NCI-H1417 treated with DMSO at 0.1 percent for 48 hours (cell line): ENCODE data around the gene ZNF362.
"Not testable (repeated sequence)": the region's sequence is repeated elsewhere in the genome, so short reads cannot be mapped to it uniquely, and the experiment has no call there.

Source experiments
- DNase-seq: peaks from one replicate; lab custom pipeline; 2025; lab: John Stamatoyannopoulos, UW

ZNF362 gene

DNA sequence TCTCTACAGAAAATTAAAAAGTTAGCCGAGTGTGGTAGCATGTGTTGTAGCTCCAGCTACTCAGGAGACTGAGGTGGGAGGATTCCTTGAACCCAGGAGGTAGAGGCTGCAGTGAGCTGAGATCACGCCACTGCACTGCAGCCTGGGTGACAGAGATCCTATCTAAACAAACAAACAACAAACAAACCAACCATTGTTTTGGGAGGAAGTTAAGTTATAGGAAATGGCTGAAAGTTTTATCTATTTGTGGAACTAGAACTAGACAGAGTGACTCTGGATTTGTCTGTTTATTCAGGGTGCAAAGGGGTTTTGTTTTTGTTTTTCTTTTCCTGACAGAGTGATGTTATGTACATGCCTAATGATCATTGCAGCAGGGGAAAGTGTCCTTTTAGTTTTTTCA, 31.0 kb downstream of the ZNF362 start:
- no peak for DNase-seq

GRCh38 chr1:33288976-33289857, 32.9 kb downstream of the ZNF362 start:
- DNase-seq = no peak

DNA sequence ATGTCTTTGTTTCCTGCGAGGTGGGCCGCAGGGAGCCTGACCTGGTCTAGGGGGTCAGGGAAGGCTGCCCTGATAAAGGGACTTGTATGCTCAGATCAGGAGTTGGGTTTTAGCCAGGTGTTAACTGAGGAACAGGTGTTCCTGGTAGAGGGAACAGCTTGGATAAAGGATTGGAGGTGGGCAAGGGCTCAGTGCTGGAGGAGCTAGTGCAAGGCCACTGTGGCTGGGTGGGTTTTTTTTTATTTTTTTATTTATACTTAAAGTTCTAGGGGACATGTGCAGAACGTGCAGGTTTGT, 33.5 kb downstream of the ZNF362 start:
- DNase-seq = no peak

DNA sequence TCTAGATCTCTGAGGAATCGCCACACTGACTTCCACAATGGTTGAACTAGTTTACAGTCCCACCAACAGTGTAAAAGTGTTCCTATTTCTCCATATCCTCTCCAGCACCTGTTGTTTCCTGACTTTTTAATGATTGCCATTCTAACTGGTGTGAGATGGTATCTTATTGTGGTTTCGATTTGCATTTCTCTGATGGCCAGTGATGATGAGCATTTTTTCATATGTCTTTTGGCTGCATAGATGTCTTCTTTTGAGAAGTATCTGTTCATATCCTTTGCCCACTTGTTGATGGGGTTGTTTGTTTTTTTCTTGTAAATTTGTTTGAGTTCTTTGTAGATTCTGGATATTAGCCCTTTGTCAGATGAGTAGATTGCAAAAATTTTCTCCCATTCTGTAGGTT, 34.3 kb downstream of the ZNF362 start:
- DNase-seq = not testable (repeated sequence)

GRCh38 chr1:33292726-33293340, 36.5 kb downstream of the ZNF362 start:
- DNase-seq = no peak

- no peak for DNase-seq
These were observed 38.0 kb downstream of the ZNF362 start for GRCh38 chr1:33294071-33295010.

- no peak for DNase-seq
These were observed 38.7 kb downstream of the ZNF362 start for GRCh38 chr1:33295023-33295422.

DNA sequence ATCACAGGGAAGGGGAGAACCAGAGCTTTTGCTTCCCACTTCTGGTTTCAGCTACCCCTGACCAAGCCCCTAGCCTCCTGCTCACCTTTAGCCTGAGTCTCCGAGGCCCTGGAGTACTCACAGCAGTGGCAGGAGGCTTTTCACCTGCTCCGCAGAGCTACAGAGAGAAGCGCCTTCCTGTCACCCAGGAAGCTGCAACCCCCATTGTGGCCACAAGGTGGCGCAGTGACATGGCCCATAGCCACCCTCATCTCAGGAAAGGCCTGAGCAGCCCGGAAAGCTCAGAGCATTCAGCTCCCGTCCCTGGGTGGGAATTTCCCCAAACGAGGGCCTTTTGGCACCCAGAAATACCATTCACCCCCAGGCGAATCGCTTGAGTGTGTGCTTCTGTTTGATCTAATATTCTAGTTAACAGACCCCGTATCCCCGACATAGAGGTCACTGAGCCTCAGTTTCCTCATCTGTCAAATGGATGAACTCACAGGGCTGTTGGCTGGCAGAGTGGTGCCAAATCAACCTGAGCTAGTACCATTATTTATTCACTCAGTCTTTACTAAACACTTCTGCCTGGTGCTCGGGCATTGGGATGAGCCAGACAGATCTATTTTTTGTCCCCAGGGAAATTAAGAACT, 39.3 kb downstream of the ZNF362 start:
- DNase-seq = no peak

GRCh38 chr1:33296082-33296458, 39.8 kb downstream of the ZNF362 start:
- DNase-seq = no peak

DNA sequence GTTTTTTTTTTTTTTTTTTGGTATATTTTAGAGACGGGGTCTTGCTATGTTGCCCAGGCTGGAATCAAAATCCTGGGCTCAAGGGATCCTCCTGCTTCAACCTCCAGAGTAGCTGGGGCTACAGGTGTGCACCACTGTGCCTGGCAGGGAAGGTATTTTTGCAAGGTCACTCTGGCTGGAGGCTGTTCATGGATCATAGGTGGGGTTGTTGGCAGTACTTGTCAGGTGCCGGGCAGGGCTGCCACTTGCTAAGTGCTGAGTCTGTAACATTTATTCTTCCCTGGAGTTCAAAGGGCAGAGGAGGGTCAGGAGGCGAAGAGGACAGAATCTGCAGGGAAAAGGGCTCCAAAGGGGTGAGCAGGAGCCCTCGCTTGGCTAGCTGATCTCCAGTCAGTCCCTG, 40.5 kb downstream of the ZNF362 start:
- DNase-seq = no peak

DNA sequence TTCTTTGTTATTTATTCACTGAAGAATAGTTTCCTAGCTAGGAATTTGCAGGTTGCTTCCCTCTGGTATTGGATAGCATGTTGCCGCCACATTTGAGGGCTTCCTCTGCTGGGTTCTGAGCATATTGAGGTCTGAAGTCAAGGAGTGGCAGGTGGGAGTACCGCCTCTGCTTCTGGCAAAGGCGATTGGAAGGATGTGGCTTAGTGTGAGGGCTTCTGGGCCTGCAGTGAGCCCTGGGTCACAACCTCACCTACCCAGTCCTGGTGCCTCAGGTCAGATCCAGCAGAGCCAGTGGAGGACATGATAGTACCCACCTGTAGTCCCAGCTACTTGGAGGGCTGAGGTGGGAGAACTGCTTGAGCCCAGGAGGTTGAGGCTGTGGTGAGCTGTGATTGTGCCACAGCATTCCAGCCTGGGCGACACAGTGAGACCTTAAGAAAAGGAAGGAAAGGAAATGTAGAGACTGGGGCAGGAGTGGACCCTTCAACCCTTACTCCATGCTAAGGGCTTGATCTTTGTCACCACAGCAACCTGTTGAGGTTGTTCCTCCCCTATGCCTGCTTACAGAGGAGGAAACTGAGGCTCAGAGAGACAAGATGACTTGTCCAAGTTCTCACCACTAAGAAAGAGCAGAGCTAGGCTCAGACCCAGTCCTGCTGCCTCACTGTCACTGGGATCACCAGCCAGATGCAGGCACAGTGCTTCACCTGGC, 41.8 kb downstream of the ZNF362 start:
- no peak for DNase-seq

DNA sequence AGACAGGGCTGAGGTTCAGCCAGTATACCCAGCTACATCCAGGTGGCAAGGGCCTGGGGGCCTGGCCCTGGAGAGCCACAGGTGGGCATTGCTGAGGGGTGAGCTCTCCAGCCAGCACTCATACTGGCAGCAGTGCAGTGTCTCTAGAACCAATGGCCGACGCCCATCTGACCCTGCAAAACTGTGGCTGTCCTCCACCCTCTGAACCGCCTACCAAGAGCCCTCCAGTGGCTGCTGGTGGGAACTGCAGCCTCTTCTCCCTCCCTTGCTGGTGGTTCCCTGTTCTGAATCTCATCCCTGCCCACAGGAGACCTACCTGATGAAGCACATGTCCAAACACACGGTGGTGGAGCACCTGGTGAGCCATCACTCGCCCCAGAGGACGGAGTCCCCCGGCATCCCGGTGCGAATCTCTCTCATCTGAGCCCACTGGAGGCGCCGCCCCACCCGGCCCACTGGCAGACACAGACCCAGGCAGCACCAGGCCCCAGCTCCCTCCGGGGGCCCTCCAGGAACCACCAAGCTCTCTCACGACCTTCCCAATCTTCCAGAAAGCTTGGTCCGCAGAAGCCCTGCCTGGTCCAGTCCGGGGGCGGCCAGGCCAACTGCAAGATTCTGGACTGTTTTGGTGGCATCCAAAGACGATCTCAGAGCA, 42.5 kb downstream of the ZNF362 start:
- no peak for DNase-seq

DNA sequence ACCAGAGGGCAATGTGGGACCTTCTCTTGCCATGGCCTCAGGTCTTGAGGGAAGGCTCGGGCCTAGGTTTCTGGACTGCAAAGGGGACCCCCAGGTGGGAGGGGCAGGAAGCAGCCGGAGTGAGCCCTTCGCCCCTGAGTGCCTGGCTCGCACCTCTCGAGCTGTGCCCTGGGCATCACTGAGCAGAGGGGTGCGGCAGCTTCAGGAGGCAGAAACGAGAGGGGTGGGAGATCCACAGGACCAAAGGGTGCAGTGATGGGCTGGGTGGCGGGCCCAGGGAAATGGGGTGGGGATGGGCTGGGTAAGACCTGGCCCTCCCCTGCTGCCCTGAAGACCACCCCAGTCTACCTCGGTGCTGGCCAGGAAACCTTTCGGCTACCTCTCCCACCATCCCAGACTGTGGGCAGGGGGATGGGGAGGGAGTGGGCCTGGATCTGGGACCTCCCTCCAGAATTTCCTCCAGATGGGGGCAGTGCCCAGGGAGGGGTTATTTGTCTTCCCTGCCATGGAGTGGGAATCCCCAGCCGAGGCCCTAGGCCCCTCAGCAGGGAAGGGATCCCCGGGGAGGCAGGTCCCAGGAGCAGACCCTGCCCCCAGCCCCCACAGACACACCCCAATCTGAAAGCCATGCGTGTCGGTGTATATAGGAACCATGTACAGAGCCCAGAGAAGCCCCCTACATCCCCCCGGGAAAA, 43.3 kb downstream of the ZNF362 start:
- no peak for DNase-seq

DNA sequence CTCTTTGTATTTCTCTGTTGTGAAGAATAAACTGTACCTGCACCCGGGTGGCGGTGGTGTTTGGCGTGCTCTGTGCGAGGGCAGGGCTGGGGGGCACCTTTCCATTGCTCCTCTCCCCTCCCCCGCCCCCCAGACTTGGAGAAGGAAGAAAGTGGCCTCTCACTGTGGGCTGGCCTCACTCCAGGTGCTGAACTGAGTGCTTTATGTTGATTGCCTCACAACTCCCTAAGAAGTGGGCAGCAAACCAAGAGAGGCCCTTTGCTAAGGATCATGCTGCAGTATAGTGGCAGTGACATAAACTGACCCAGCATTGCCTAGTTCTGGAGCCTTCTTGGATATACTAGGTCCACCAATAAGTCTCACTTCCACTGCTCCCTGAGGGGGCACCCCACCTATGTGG, 44.4 kb downstream of the ZNF362 start:
- no peak for DNase-seq

GRCh38 chr1:33301273-33301984, 45.1 kb downstream of the ZNF362 start:
- no peak for DNase-seq

- DNase-seq = no peak
These were observed 46.0 kb downstream of the ZNF362 start for GRCh38 chr1:33302325-33302724.

GRCh38 chr1:33305016-33305415, 48.7 kb downstream of the ZNF362 start:
- no peak for DNase-seq

DNA sequence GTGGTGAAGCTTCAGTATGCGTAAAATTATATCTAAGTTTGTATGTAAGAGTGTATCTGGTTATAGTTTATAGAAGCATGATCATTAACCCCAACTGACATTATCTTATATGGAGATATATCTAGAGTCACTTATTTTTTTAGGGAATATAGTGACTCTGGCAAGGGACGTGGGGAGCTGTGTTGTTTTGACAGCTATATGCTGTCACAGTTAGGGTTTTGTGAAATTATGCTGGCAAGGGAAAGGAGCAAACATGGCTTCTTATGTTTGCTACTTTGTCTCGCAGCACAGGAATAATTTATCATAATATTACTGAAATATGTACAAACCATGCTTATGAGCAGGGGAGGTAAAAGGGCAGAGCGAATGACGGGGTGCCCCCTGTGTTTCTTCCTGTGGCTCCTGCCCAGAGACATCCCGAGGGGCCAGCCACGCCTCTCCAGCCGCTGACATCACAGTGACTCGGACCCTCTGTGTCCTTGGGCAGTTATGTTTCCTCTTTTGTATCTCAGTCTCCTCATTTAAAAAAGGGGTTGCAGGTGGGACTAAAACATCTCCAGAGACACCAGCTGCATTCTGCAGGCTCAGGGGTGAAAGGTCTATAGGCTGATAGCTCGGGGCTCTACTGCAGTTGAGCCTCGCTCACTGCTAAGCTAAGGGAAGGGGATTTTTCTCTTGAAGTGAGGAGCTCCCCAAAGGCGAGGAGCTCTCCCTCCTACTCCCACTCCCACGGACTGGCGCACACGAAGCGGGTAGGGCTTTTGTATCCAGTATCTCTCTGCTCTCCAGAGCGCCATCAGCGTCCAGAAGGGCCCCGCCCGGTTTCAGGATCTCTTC, 49.7 kb downstream of the ZNF362 start:
- no peak for DNase-seq
